Urothelium cell line (cell line): Measurements from ENCODE around the gene THOP1.

Experiments
- DNase-seq: peaks from one replicate; pipeline ENCODE4 v3.0.0; 2011; ENCODE audit warnings: low spot score, mixed read lengths
- FAIRE-seq: peaks from 2 replicates; lab custom pipeline; 2011; peaks lifted over from hg19 to GRCh38; lab: Jason Lieb, UNC

THOP1 gene

GRCh38 chr19:2802826-2803225 lies 17.5 kb downstream of the THOP1 start:
- FAIRE-seq (no peak), DNase-seq (no peak)

GRCh38 chr19:2803486-2804155 lies 18.3 kb downstream of the THOP1 start:
- FAIRE-seq = no peak
- DNase-seq = no peak

- DNase-seq = no peak
- no peak for FAIRE-seq
Measured at GRCh38 chr19:2804156-2805004, 19.1 kb downstream of the THOP1 start.

GRCh38 chr19:2805261-2805900 lies 20.1 kb downstream of the THOP1 start:
- no peak for DNase-seq
- no peak for FAIRE-seq

GRCh38 chr19:2805991-2806649 lies 20.8 kb downstream of the THOP1 start:
- no peak for DNase-seq
- no peak for FAIRE-seq

- DNase-seq = no peak
- FAIRE-seq = no peak
Measured at GRCh38 chr19:2806736-2807378, 21.6 kb downstream of the THOP1 start.

GRCh38 chr19:2807379-2808128 lies 22.3 kb downstream of the THOP1 start:
- FAIRE-seq (no peak), DNase-seq (no peak)

- FAIRE-seq (no peak), DNase-seq (no peak)
Measured at GRCh38 chr19:2808129-2808941, 23.0 kb downstream of the THOP1 start.

GRCh38 chr19:2809387-2810140 lies 24.3 kb downstream of the THOP1 start:
- FAIRE-seq (no peak), DNase-seq (no peak)

GRCh38 chr19:2810141-2811091 lies 25.1 kb downstream of the THOP1 start:
- DNase-seq (no peak), FAIRE-seq (no peak)

GRCh38 chr19:2811221-2811722 lies 26.0 kb downstream of the THOP1 start:
- FAIRE-seq = no peak
- no peak for DNase-seq

- DNase-seq (no peak), FAIRE-seq (no peak)
Measured at GRCh38 chr19:2811735-2812413, 26.6 kb downstream of the THOP1 start.

GRCh38 chr19:2812414-2813234 lies 27.3 kb downstream of the THOP1 start:
- DNase-seq = no peak
- FAIRE-seq = no peak

- DNase-seq = no peak
- no peak for FAIRE-seq
Measured at GRCh38 chr19:2813235-2814160, 28.2 kb downstream of the THOP1 start.

- FAIRE-seq = no peak
Measured at GRCh38 chr19:2814426-2814825, 29.1 kb downstream of the THOP1 start.

More at GRCh38 chr19:2814426-2814825, 29.1 kb downstream of the THOP1 start:
- no peak for DNase-seq
